NCI-H69 (cell line): Measurements from ENCODE around the gene RIPOR3.
A peak's percentile ranks its signal among the peaks of the same experiment; 100 is the strongest.
"Not testable (repeated sequence)": the region's sequence is repeated elsewhere in the genome, so short reads cannot be mapped to it uniquely, and the experiment has no call there.

Source experiments
- DNase-seq: peaks from one replicate; lab custom pipeline; 2025; lab: John Stamatoyannopoulos, UW

RIPOR3 gene

GRCh38 chr20:50554694-50555579 is 136.4 kb downstream of the RIPOR3 start:
- DNase-seq, result no peak

DNA sequence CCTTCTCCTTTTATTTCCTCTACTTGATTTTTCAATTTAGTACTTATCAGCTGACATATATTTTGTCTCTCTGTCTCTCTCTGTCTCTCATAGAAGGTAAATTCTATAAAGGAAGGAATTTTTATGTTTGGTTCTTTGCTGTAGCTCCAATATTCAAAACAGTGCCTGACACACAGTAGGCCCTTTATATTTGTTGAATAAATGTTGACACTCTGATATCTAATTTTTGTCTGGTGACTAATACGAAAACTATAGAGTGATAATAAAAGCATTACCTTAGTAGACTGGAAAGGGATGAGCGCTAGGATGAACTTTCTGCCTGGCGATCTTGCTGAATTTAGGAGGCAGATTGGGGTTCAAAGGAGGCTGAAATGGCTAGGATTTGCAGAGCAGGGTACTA is 138.4 kb downstream of the RIPOR3 start:
- DNase-seq, result no peak

- DNase-seq, result no peak
Observed at GRCh38 chr20:50551288-50551687, 140.1 kb downstream of the RIPOR3 start.

DNA sequence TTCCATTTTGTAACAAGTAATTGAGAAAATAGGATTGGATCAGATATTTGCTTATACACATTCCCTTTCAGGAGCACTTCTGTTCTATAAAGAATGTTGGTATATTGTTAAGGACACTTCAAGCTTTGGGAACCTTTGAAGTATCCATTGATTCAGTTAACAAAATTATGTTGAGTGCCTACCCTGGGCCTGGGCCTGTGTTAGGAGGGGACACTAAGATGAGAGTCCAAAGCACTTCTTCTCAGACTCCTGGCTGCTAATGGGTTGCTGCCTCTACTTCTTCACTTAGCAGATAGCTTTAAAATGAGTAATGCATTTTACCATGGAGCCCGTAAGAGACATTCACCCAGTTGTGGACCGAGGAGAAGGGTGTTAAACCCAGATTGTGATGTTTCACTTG is 140.8 kb downstream of the RIPOR3 start:
- DNase-seq, result no peak

- DNase-seq, result peak; percentile 15
Observed at GRCh38 chr20:50548396-50548795, 142.9 kb downstream of the RIPOR3 start.

DNA sequence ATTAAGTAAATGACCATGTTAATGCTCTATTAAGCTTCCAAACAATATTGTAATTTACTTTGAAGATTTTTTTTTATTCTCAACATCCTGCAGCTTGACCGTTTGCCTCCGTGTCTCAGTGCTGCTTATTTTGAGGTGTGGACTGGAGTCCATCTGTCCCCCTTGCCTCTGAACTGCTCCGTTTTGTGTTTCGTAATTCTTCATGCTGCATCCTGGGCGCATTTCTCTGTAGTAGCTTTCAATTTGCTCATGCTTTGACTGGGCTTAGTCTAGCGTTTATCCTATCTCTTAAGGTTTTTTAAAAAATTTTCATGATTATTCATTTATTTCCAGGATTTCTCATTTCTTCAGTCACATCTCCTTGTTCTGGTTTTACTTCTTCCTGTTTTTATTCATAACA is 143.4 kb downstream of the RIPOR3 start:
- no peak for DNase-seq

- no peak for DNase-seq
Observed at GRCh38 chr20:50546729-50547314, 144.5 kb downstream of the RIPOR3 start.

DNA sequence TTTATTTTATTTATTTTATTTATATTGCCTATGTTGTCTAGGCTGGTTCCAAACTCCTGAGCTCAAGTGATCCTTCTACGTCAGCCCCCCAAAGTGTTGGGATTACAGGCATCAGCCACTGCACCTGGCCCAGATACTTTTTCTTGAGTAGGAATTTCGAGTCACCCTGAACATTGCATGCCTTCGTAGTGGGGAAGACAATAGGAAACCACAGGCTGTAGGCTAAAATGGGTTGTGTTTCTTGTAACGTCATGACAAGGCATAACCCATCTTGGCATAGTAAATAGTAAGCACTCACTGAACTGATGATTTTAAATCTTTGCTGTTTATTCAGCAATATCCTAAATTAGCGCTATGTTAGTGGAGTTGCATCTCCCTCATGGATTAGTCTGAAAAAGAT is 146.2 kb downstream of the RIPOR3 start:
- no peak for DNase-seq

- no peak for DNase-seq
Observed at GRCh38 chr20:50543326-50543725, 148.0 kb downstream of the RIPOR3 start.

GRCh38 chr20:50541606-50542041 is 149.7 kb downstream of the RIPOR3 start:
- DNase-seq, result no peak

- DNase-seq, result no peak
Observed at GRCh38 chr20:50540620-50541605, 150.4 kb downstream of the RIPOR3 start.

DNA sequence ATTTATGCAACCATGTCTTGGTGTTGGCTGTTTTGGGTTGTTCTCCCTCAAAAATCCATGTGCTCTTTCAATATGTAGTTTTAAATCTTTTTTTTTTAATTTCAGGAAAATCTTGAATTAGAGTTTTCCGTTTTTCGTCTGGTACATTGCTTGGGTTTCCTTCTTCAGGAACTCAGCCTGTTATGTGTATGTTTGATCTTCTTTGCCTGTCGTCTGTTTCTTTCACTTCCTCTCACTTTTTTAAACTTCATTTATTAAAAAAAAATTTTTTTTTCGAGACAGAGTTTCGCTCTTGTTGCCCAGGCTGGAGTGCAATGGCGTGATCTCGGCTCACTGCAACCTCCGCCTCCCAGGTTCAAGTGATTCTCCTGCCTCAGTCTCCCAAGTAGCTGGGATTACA is 151.5 kb downstream of the RIPOR3 start:
- not testable (repeated sequence) for DNase-seq

- no peak for DNase-seq
Observed at GRCh38 chr20:50538276-50538675, 153.1 kb downstream of the RIPOR3 start.

DNA sequence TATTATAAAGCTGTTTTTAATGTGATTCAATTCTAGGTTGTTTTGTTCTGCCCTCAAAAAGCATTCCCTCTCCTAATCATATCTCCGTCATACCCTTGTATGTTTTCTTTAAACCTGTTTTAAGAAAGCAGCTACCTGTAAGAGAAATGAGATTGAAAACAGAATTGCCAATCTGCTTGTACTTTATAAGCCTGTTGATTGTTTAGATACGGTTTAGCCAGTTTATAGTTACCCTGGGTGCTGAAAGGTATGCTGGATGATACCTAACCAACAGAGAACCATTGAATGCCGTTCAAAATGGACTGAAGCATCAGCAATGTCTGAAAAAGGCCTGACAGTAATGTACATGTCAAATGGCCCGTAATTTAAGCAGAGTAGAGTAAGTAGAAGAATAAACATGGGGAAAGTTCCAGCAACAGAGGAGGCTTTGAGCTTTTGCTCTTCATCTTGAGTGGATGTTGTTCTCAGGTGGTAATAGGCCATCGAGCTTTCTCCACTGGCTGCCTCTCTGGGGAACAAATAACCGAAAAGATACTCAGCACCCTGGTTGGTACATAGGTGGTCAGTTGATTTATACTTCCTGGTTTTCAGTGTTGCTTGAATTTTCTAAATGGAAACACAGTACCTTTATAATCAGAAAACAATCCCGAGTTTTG is 153.7 kb downstream of the RIPOR3 start:
- DNase-seq, result no peak

DNA sequence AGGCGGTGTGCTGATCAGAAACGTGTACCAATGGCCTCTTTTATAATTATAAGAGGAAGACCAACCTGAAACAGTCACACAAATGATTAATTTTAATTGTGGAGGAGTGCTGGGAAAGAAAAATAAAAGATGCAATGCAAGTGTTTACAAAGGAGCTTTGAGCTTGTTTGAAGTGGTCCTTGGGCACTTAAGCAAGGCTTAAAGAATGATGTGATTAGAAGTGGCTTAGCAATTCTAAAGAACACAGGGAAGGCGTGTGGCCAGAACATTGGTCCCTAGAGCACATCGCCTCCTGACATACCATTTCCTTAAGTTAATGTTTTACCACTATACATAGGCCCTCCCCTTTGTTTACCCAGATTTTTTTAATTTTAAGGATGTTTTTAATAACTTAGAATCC is 155.0 kb downstream of the RIPOR3 start:
- DNase-seq, result no peak
